Parathyroid adenoma (tissue), 2 donors: Measurements from ENCODE around the gene SRGAP3.

Source experiments
- H2AFZ ChIP-seq: fragments of 300-600 bp; sonication (generic); one replicate; pipeline ENCODE4 v1.7.0; 2017; ENCODE audit warnings: antibody characterized with exemption, mild to moderate bottlenecking
- H3K27ac ChIP-seq: fragments of 300-600 bp; sonication (generic); one replicate; pipeline ENCODE4 v1.7.0; 2017
- H3K27me3 ChIP-seq: fragments of 300-600 bp; sonication (generic); one replicate; pipeline ENCODE4 v1.7.0; 2017; ENCODE audit warnings: low read length; ENCODE audit not compliant: control insufficient read depth, insufficient read depth
- H3K36me3 ChIP-seq: fragments of 300-600 bp; sonication (generic); one replicate; pipeline ENCODE4 v1.7.0; 2017; ENCODE audit warnings: low read length; ENCODE audit not compliant: control insufficient read depth, insufficient read depth
- H3K4me1 ChIP-seq: fragments of 300-600 bp; sonication (generic); one replicate; pipeline ENCODE4 v1.7.0; 2017; ENCODE audit warnings: control low read depth
- H3K4me2 ChIP-seq: fragments of 300-600 bp; sonication (generic); one replicate; pipeline ENCODE4 v1.7.0; 2017; ENCODE audit warnings: low read length
- H3K4me3 ChIP-seq: fragments of 300-600 bp; sonication (generic); one replicate; pipeline ENCODE4 v1.7.0; 2017; ENCODE audit warnings: low read depth, low read length
- H3K79me2 ChIP-seq: fragments of 300-600 bp; sonication (generic); one replicate; pipeline ENCODE4 v1.7.0; 2017; ENCODE audit warnings: control low read depth
- H3K9ac ChIP-seq: fragments of 300-600 bp; sonication (generic); one replicate; pipeline ENCODE4 v1.7.0; 2017; ENCODE audit warnings: mild to moderate bottlenecking
- H3K9me3 ChIP-seq: fragments of 300-600 bp; sonication (generic); one replicate; pipeline ENCODE4 v1.7.0; 2017; ENCODE audit warnings: low read length; ENCODE audit not compliant: control insufficient read depth
- CTCF ChIP-seq: fragments of 300-600 bp; sonication (generic); IDR thresholded peaks from one replicate; pipeline ENCODE4 v1.7.0; 2017; ENCODE audit warnings: antibody characterized with exemption, mild to moderate bottlenecking
- donor health status: primary hyperparathyroidism.

The SRGAP3 gene

GRCh38 chr3:9033867-9034266, 215.6 kb downstream of the SRGAP3 start:
- no peak for TF ChIP-seq CTCF
- Histone ChIP-seq H3K4me2 (no peak overlapping the region), H2AFZ (no peak overlapping the region), H3K36me3 (no peaks in the 10 kb centered on the region), H3K79me2 (no peaks in the 10 kb centered on the region), H3K4me3 (no peak overlapping the region), H3K4me1 (no peaks in the 10 kb centered on the region), H3K27ac (no peak overlapping the region), H3K9me3 (no peaks in the 10 kb centered on the region), H3K9ac (no peak overlapping the region), H3K27me3 (no peaks in the 10 kb centered on the region)

GRCh38 chr3:9032231-9032777, 217.1 kb downstream of the SRGAP3 start:
- Histone ChIP-seq H3K4me3 (no peak overlapping the region), H3K27me3 (no peaks in the 10 kb centered on the region), H2AFZ (no peak overlapping the region), H3K9me3 (no peaks in the 10 kb centered on the region), H3K79me2 (no peaks in the 10 kb centered on the region), H3K4me1 (peaks cover 4% of the 10 kb centered on the region), H3K36me3 (no peaks in the 10 kb centered on the region), H3K9ac (no peak overlapping the region), H3K4me2 (no peak overlapping the region), H3K27ac (no peak overlapping the region)
- TF ChIP-seq CTCF = no peak

- no peak overlapping the region for H3K4me3 ChIP-seq
- H3K4me2 ChIP-seq = no peak overlapping the region
- H3K27ac ChIP-seq = no peak overlapping the region
- no peaks in the 10 kb centered on the region for H3K79me2 ChIP-seq
- H3K4me1 ChIP-seq = peaks cover 4% of the 10 kb centered on the region
- no peak overlapping the region for H3K9ac ChIP-seq
- no peaks in the 10 kb centered on the region for H3K27me3 ChIP-seq
- no peaks in the 10 kb centered on the region for H3K36me3 ChIP-seq
- TF ChIP-seq CTCF = no peak
- H3K9me3 ChIP-seq = no peaks in the 10 kb centered on the region
- no peak overlapping the region for H2AFZ ChIP-seq
Measured at GRCh38 chr3:9030034-9030433, 219.4 kb downstream of the SRGAP3 start.

GRCh38 chr3:9028134-9028533, 221.3 kb downstream of the SRGAP3 start:
- no peaks in the 10 kb centered on the region for H3K79me2 ChIP-seq
- H3K9me3 ChIP-seq = no peaks in the 10 kb centered on the region
- H3K36me3 ChIP-seq = no peaks in the 10 kb centered on the region
- no peak overlapping the region for H3K9ac ChIP-seq
- TF ChIP-seq CTCF = no peak
- peak overlapping the region; percentile 28 for H3K4me2 ChIP-seq
- no peak overlapping the region for H3K27ac ChIP-seq
- peaks cover 4% of the 10 kb centered on the region for H3K4me1 ChIP-seq
- H2AFZ ChIP-seq = peak overlapping the region; percentile 31
- H3K4me3 ChIP-seq = no peak overlapping the region
- H3K27me3 ChIP-seq = no peaks in the 10 kb centered on the region

- Histone ChIP-seq H2AFZ (no peak overlapping the region), H3K27ac (no peak overlapping the region), H3K9ac (no peak overlapping the region), H3K27me3 (no peaks in the 10 kb centered on the region), H3K4me1 (peaks cover 4% of the 10 kb centered on the region), H3K9me3 (no peaks in the 10 kb centered on the region), H3K36me3 (no peaks in the 10 kb centered on the region), H3K79me2 (no peaks in the 10 kb centered on the region), H3K4me2 (no peak overlapping the region), H3K4me3 (no peak overlapping the region)
- TF ChIP-seq CTCF = no peak
Measured at GRCh38 chr3:9026320-9027045, 223.0 kb downstream of the SRGAP3 start.
